ENCODE data around the gene MAMDC2.
A peak's percentile ranks its signal among the peaks of the same experiment; 100 is the strongest.

The MAMDC2 gene

GRCh38 chr9:70006306-70006705 lies 37.3 kb upstream of the MAMDC2 start:
- no peak overlapping the region for H3K9ac ChIP-seq (ENCODE audit: low read length)
- WGBS: 81% methylated on average over 3 of the region's 3 CpGs
- H4K91ac ChIP-seq (ENCODE audit: low read length): no peak overlapping the region
- no peak overlapping the region for H2BK12ac ChIP-seq (ENCODE audit: low read length in 2 of 2)
- no peak overlapping the region for H3K4me3 ChIP-seq (ENCODE audit: insufficient read depth in 1 of 2, low read depth in 1 of 2, low read length in 2 of 2)
- no peak overlapping the region for H4K8ac ChIP-seq (ENCODE audit: low read length)
- H2BK120ac ChIP-seq (ENCODE audit: low read depth, low read length): no peak overlapping the region
- no peak overlapping the region for H2BK15ac ChIP-seq (ENCODE audit: low read depth, poor library complexity, severe bottlenecking)
- no peak overlapping the region for H2AFZ ChIP-seq (ENCODE audit: low read depth, low read length)
- H3K36me3 ChIP-seq (ENCODE audit: control insufficient read depth in 1 of 2, insufficient read depth in 2 of 2, low read depth in 1 of 2, low read length in 2 of 2): no peaks in the 10 kb centered on the region
- H3K9me3 ChIP-seq (ENCODE audit: control insufficient read depth, low read length): no peaks in the 10 kb centered on the region
- no peak overlapping the region for H3K27ac ChIP-seq (ENCODE audit: low read length, poor library complexity, severe bottlenecking)
- no peak overlapping the region for H3K14ac ChIP-seq (ENCODE audit: low read length in 2 of 2)
- H3K4ac ChIP-seq (ENCODE audit: low read depth in 1 of 2, low read length in 2 of 2): no peak overlapping the region
- H2AK5ac ChIP-seq (ENCODE audit: low read length, severe bottlenecking): no peak overlapping the region
- no peaks in the 10 kb centered on the region for H3K27me3 ChIP-seq (ENCODE audit: control insufficient read depth in 1 of 2, insufficient read depth in 1 of 2, low read length in 2 of 2)
- no peak overlapping the region for H3K18ac ChIP-seq (ENCODE audit: low read depth in 1 of 2, low read length in 2 of 2)
- no peaks in the 10 kb centered on the region for H3K79me1 ChIP-seq (replicated peaks; ENCODE audit: low read length, poor library complexity, severe bottlenecking)
- H3K4me2 ChIP-seq (ENCODE audit: low read length, poor library complexity, severe bottlenecking): no peak overlapping the region
- no peak overlapping the region for H2BK5ac ChIP-seq (ENCODE audit: low read depth, low read length, poor library complexity, severe bottlenecking)
- no peaks in the 10 kb centered on the region for H3K4me1 ChIP-seq (ENCODE audit: control insufficient read depth, insufficient read depth, low read depth, low read length)
- H3K23ac ChIP-seq (ENCODE audit: low read length in 2 of 2): no peak overlapping the region
- DNase-seq: no peak

- no peak overlapping the region for H3K27ac ChIP-seq (ENCODE audit: low read length, poor library complexity, severe bottlenecking)
- H3K23ac ChIP-seq (ENCODE audit: low read length in 2 of 2): no peak overlapping the region
- H3K9ac ChIP-seq (ENCODE audit: low read length): no peak overlapping the region
- no peak for DNase-seq
- H3K9me3 ChIP-seq (ENCODE audit: control insufficient read depth, low read length): no peaks in the 10 kb centered on the region
- no peak overlapping the region for H2BK5ac ChIP-seq (ENCODE audit: low read depth, low read length, poor library complexity, severe bottlenecking)
- no peaks in the 10 kb centered on the region for H3K36me3 ChIP-seq (ENCODE audit: control insufficient read depth in 1 of 2, insufficient read depth in 2 of 2, low read depth in 1 of 2, low read length in 2 of 2)
- H3K27me3 ChIP-seq (ENCODE audit: control insufficient read depth in 1 of 2, insufficient read depth in 1 of 2, low read length in 2 of 2): no peaks in the 10 kb centered on the region
- 100% methylated on average over 2 of the region's 2 CpGs for WGBS
- no peak overlapping the region for H3K14ac ChIP-seq (ENCODE audit: low read length in 2 of 2)
- no peak overlapping the region for H3K18ac ChIP-seq (ENCODE audit: low read depth in 1 of 2, low read length in 2 of 2)
- no peak overlapping the region for H2BK120ac ChIP-seq (ENCODE audit: low read depth, low read length)
- H3K4me2 ChIP-seq (ENCODE audit: low read length, poor library complexity, severe bottlenecking): no peak overlapping the region
- no peak overlapping the region for H2AFZ ChIP-seq (ENCODE audit: low read depth, low read length)
- no peak overlapping the region for H3K4me3 ChIP-seq (ENCODE audit: insufficient read depth in 1 of 2, low read depth in 1 of 2, low read length in 2 of 2)
- no peak overlapping the region for H4K8ac ChIP-seq (ENCODE audit: low read length)
- no peaks in the 10 kb centered on the region for H3K4me1 ChIP-seq (ENCODE audit: control insufficient read depth, insufficient read depth, low read depth, low read length)
- H2BK15ac ChIP-seq (ENCODE audit: low read depth, poor library complexity, severe bottlenecking): no peak overlapping the region
- H3K4ac ChIP-seq (ENCODE audit: low read depth in 1 of 2, low read length in 2 of 2): no peak overlapping the region
- no peak overlapping the region for H4K91ac ChIP-seq (ENCODE audit: low read length)
- no peak overlapping the region for H2AK5ac ChIP-seq (ENCODE audit: low read length, severe bottlenecking)
- no peak overlapping the region for H2BK12ac ChIP-seq (ENCODE audit: low read length in 2 of 2)
- H3K79me1 ChIP-seq (replicated peaks; ENCODE audit: low read length, poor library complexity, severe bottlenecking): no peaks in the 10 kb centered on the region
Measured at GRCh38 chr9:70007831-70008230, 35.8 kb upstream of the MAMDC2 start.

GRCh38 chr9:70010015-70010414 lies 33.6 kb upstream of the MAMDC2 start:
- DNase-seq: no peak
- Histone ChIP-seq H3K27me3 (ENCODE audit: control insufficient read depth in 1 of 2, insufficient read depth in 1 of 2, low read length in 2 of 2) (no peaks in the 10 kb centered on the region), H2BK5ac (ENCODE audit: low read depth, low read length, poor library complexity, severe bottlenecking) (no peak overlapping the region), H3K27ac (ENCODE audit: low read length, poor library complexity, severe bottlenecking) (no peak overlapping the region), H2AK5ac (ENCODE audit: low read length, severe bottlenecking) (no peak overlapping the region), H3K4ac (ENCODE audit: low read depth in 1 of 2, low read length in 2 of 2) (no peak overlapping the region), H3K36me3 (ENCODE audit: control insufficient read depth in 1 of 2, insufficient read depth in 2 of 2, low read depth in 1 of 2, low read length in 2 of 2) (no peaks in the 10 kb centered on the region), H2BK15ac (ENCODE audit: low read depth, poor library complexity, severe bottlenecking) (no peak overlapping the region), H3K4me3 (ENCODE audit: insufficient read depth in 1 of 2, low read depth in 1 of 2, low read length in 2 of 2) (no peak overlapping the region), H3K9ac (ENCODE audit: low read length) (no peak overlapping the region), H4K8ac (ENCODE audit: low read length) (no peak overlapping the region), H2BK120ac (ENCODE audit: low read depth, low read length) (no peak overlapping the region), H3K4me2 (ENCODE audit: low read length, poor library complexity, severe bottlenecking) (no peak overlapping the region), H3K9me3 (ENCODE audit: control insufficient read depth, low read length) (no peaks in the 10 kb centered on the region), H3K4me1 (ENCODE audit: control insufficient read depth, insufficient read depth, low read depth, low read length) (peaks cover 1% of the 10 kb centered on the region), H3K14ac (ENCODE audit: low read length in 2 of 2) (no peak overlapping the region), H4K91ac (ENCODE audit: low read length) (no peak overlapping the region), H3K79me1 (replicated peaks; ENCODE audit: low read length, poor library complexity, severe bottlenecking) (no peaks in the 10 kb centered on the region), H3K18ac (ENCODE audit: low read depth in 1 of 2, low read length in 2 of 2) (no peak overlapping the region), H2BK12ac (ENCODE audit: low read length in 2 of 2) (no peak overlapping the region), H3K23ac (ENCODE audit: low read length in 2 of 2) (no peak overlapping the region), H2AFZ (ENCODE audit: low read depth, low read length) (no peak overlapping the region)
- WGBS: 89% methylated on average over 3 of the region's 3 CpGs

- no peak overlapping the region for H2BK12ac ChIP-seq (ENCODE audit: low read length in 2 of 2)
- no peaks in the 10 kb centered on the region for H3K27me3 ChIP-seq (ENCODE audit: control insufficient read depth in 1 of 2, insufficient read depth in 1 of 2, low read length in 2 of 2)
- H3K4me1 ChIP-seq (ENCODE audit: control insufficient read depth, insufficient read depth, low read depth, low read length): peaks cover 1% of the 10 kb centered on the region
- H3K18ac ChIP-seq (ENCODE audit: low read depth in 1 of 2, low read length in 2 of 2): no peak overlapping the region
- DNase-seq: peak; percentile 12
- WGBS: 38% methylated on average over 1 of the region's 1 CpG
- no peak overlapping the region for H4K8ac ChIP-seq (ENCODE audit: low read length)
- H3K9ac ChIP-seq (ENCODE audit: low read length): no peak overlapping the region
- H4K91ac ChIP-seq (ENCODE audit: low read length): no peak overlapping the region
- no peak overlapping the region for H3K4me3 ChIP-seq (ENCODE audit: insufficient read depth in 1 of 2, low read depth in 1 of 2, low read length in 2 of 2)
- no peak overlapping the region for H2BK120ac ChIP-seq (ENCODE audit: low read depth, low read length)
- H3K9me3 ChIP-seq (ENCODE audit: control insufficient read depth, low read length): no peaks in the 10 kb centered on the region
- H3K79me1 ChIP-seq (replicated peaks; ENCODE audit: low read length, poor library complexity, severe bottlenecking): no peaks in the 10 kb centered on the region
- no peak overlapping the region for H3K23ac ChIP-seq (ENCODE audit: low read length in 2 of 2)
- no peak overlapping the region for H2AFZ ChIP-seq (ENCODE audit: low read depth, low read length)
- no peak overlapping the region for H2BK15ac ChIP-seq (ENCODE audit: low read depth, poor library complexity, severe bottlenecking)
- H3K27ac ChIP-seq (ENCODE audit: low read length, poor library complexity, severe bottlenecking): no peak overlapping the region
- H3K4ac ChIP-seq (ENCODE audit: low read depth in 1 of 2, low read length in 2 of 2): no peak overlapping the region
- H2BK5ac ChIP-seq (ENCODE audit: low read depth, low read length, poor library complexity, severe bottlenecking): no peak overlapping the region
- no peaks in the 10 kb centered on the region for H3K36me3 ChIP-seq (ENCODE audit: control insufficient read depth in 1 of 2, insufficient read depth in 2 of 2, low read depth in 1 of 2, low read length in 2 of 2)
- no peak overlapping the region for H3K14ac ChIP-seq (ENCODE audit: low read length in 2 of 2)
- no peak overlapping the region for H2AK5ac ChIP-seq (ENCODE audit: low read length, severe bottlenecking)
- H3K4me2 ChIP-seq (ENCODE audit: low read length, poor library complexity, severe bottlenecking): no peak overlapping the region
Measured at GRCh38 chr9:70011366-70011765, 32.3 kb upstream of the MAMDC2 start.
